Activated CD8-positive, alpha-beta memory T cell treated with anti-CD3 and anti-CD28 coated beads, Interleukin-2, amount 10 ng/mL, durations not matched to agents 7 days and 5 days (primary cell): ENCODE results near the gene EP400. TPM values are rescaled to one million over a fixed set of nuclear protein-coding genes. Genes with fewer than 3 reads are reported as not detected.
A peak's percentile ranks its signal among the peaks of the same experiment; 100 is the strongest.

Source experiments
- ATAC-seq: fragments of 150-1000 bp; cut with Tn5 transposase; one replicate; pipeline ENCODE4 v1.10.0; 2021; ENCODE audit warnings: moderate library complexity
- CTCF ChIA-PET: fragments of 350-600 bp; sonication (Branson Sonifier 250); formaldehyde crosslinking; loops from one replicate; lab custom pipeline; 2021; ENCODE audit warnings: antibody characterized with exemption; lab: Charles Lee
- DNase-seq: peaks from one replicate; pipeline ENCODE4 v3.0.0-alpha.2; 2020
- H3K27ac Mint-ChIP-seq: one replicate; pipeline ENCODE4 v1.8.0; 2021; ENCODE audit warnings: mild to moderate bottlenecking, mixed read lengths
- H3K27me3 Mint-ChIP-seq: one replicate; pipeline ENCODE4 v1.8.0; 2021; ENCODE audit warnings: mixed read lengths
- H3K36me3 Mint-ChIP-seq: one replicate; pipeline ENCODE4 v1.8.0; 2021; ENCODE audit warnings: mild to moderate bottlenecking, mixed read lengths
- H3K4me1 Mint-ChIP-seq: one replicate; pipeline ENCODE4 v1.8.0; 2021; ENCODE audit warnings: mixed read lengths
- H3K4me3 Mint-ChIP-seq: one replicate; pipeline ENCODE4 v1.8.0; 2021; ENCODE audit warnings: mild to moderate bottlenecking, moderate library complexity, mixed read lengths
- H3K9me3 Mint-ChIP-seq: one replicate; pipeline ENCODE4 v1.8.0; 2022; ENCODE audit warnings: low read depth, mixed read lengths
- total RNA-seq, 2 experiments: library from RNA; stranded (reverse); gene quantifications; one replicate each; pipeline ENCODE4 v1.2.3, GENCODE V29; 2021

The EP400 gene
- total RNA-seq, 2 experiments from 2014 or later, result 54.1 to 68.0 TPM

- DNase-seq, result no peak
- H3K36me3 Mint-ChIP-seq, result peaks cover 13% of the 10 kb centered on the region
- H3K4me3 Mint-ChIP-seq, result peak overlapping the region; percentile 83
- peak; percentile 5 for ATAC-seq
- peak overlapping the region; percentile 86 for H3K27ac Mint-ChIP-seq
- CTCF ChIA-PET, result no interaction called here
- H3K9me3 Mint-ChIP-seq, result no peaks in the 10 kb centered on the region
- H3K27me3 Mint-ChIP-seq, result no peaks in the 10 kb centered on the region
- peaks cover 28% of the 10 kb centered on the region for H3K4me1 Mint-ChIP-seq
Measured at GRCh38 chr12:131928080-131928710, 21.5 kb upstream of the EP400 start.

- Mint-ChIP-seq H3K36me3 (peaks cover 21% of the 10 kb centered on the region), H3K27me3 (no peaks in the 10 kb centered on the region), H3K4me1 (peaks cover 28% of the 10 kb centered on the region), H3K27ac (peak within 1 kb of the TSS; percentile 92), H3K9me3 (no peaks in the 10 kb centered on the region), H3K4me3 (peak within 1 kb of the TSS; percentile 83)
- peak; percentile 84 for ATAC-seq
- CTCF ChIA-PET, result interaction anchor here (1.2 to 1.4 kb wide), 2 partner anchors 20 to 93 kb away, joined by 3 to 7 read pairs; partner anchors contain the start of gene EP400
- DNase-seq, result peak; percentile 96
Measured at GRCh38 chr12:131928711-131929580, 20.8 kb upstream of the EP400 start, which contains the start of gene PUS1. Gene PUS1 (plus strand): TSS chr12:131929276. CDS start chr12:131929723, 447 bp downstream.

GRCh38 chr12:131929581-131930456, 19.9 kb upstream of the EP400 start:
- CTCF ChIA-PET, result interaction anchor here (1.2 to 1.4 kb wide), 2 partner anchors 19 to 94 kb away, joined by 3 to 7 read pairs; partner anchors contain the start of gene EP400
- Mint-ChIP-seq H3K27ac (peak overlapping the region; percentile 92), H3K4me3 (peak overlapping the region; percentile 83), H3K36me3 (peaks cover 22% of the 10 kb centered on the region), H3K4me1 (peaks cover 23% of the 10 kb centered on the region), H3K27me3 (no peaks in the 10 kb centered on the region), H3K9me3 (no peaks in the 10 kb centered on the region)
- peak; percentile 66 for DNase-seq
- ATAC-seq, result peak; percentile 9

GRCh38 chr12:131930510-131930909, 19.2 kb upstream of the EP400 start:
- ATAC-seq, result no peak
- H3K4me3 Mint-ChIP-seq, result peak overlapping the region; percentile 83
- no peaks in the 10 kb centered on the region for H3K27me3 Mint-ChIP-seq

GRCh38 chr12:131933387-131933786, 16.4 kb upstream of the EP400 start:
- peaks cover 33% of the 10 kb centered on the region for H3K36me3 Mint-ChIP-seq
- CTCF ChIA-PET, result no interaction called here
- no peak for ATAC-seq
- no peak overlapping the region for H3K4me3 Mint-ChIP-seq
- DNase-seq, result no peak
- H3K4me1 Mint-ChIP-seq, result peaks cover 16% of the 10 kb centered on the region
- no peaks in the 10 kb centered on the region for H3K27me3 Mint-ChIP-seq
- H3K27ac Mint-ChIP-seq, result no peak overlapping the region
- H3K9me3 Mint-ChIP-seq, result no peaks in the 10 kb centered on the region

More at GRCh38 chr12:131930510-131930909, 19.2 kb upstream of the EP400 start:
- CTCF ChIA-PET, result interaction anchor here (1.2 to 1.4 kb wide), 2 partner anchors 19 to 94 kb away, joined by 3 to 7 read pairs; partner anchors contain the start of gene EP400
- peaks cover 20% of the 10 kb centered on the region for H3K4me1 Mint-ChIP-seq
- no peak for DNase-seq
- peak overlapping the region; percentile 82 for H3K27ac Mint-ChIP-seq
- H3K9me3 Mint-ChIP-seq, result no peaks in the 10 kb centered on the region
- peaks cover 25% of the 10 kb centered on the region for H3K36me3 Mint-ChIP-seq

GRCh38 chr12:131934535-131934934, 15.2 kb upstream of the EP400 start:
- Mint-ChIP-seq H3K36me3 (peaks cover 41% of the 10 kb centered on the region), H3K27me3 (no peaks in the 10 kb centered on the region), H3K27ac (no peak overlapping the region), H3K4me1 (peaks cover 16% of the 10 kb centered on the region), H3K4me3 (no peak overlapping the region), H3K9me3 (no peaks in the 10 kb centered on the region)
- CTCF ChIA-PET, result no interaction called here
- no peak for ATAC-seq
- DNase-seq, result no peak

GRCh38 chr12:131938082-131938481, 11.7 kb upstream of the EP400 start:
- CTCF ChIA-PET, result no interaction called here
- no peak for DNase-seq
- Mint-ChIP-seq H3K9me3 (no peaks in the 10 kb centered on the region), H3K27ac (no peak overlapping the region), H3K4me1 (peaks cover 2% of the 10 kb centered on the region), H3K36me3 (peaks cover 44% of the 10 kb centered on the region), H3K4me3 (no peak overlapping the region), H3K27me3 (no peaks in the 10 kb centered on the region)
- ATAC-seq, result no peak

- ATAC-seq, result no peak
- H3K27me3 Mint-ChIP-seq, result no peaks in the 10 kb centered on the region
- H3K36me3 Mint-ChIP-seq, result peaks cover 42% of the 10 kb centered on the region
- no peak for DNase-seq
- H3K4me1 Mint-ChIP-seq, result peaks cover 2% of the 10 kb centered on the region
- H3K9me3 Mint-ChIP-seq, result no peaks in the 10 kb centered on the region
- H3K27ac Mint-ChIP-seq, result no peak overlapping the region
- CTCF ChIA-PET, result no interaction called here
- no peak overlapping the region for H3K4me3 Mint-ChIP-seq
Measured at GRCh38 chr12:131939007-131939406, 10.7 kb upstream of the EP400 start.

GRCh38 chr12:131940141-131940547, 9.6 kb upstream of the EP400 start:
- Mint-ChIP-seq H3K9me3 (no peaks in the 10 kb centered on the region), H3K27me3 (no peaks in the 10 kb centered on the region), H3K4me1 (peaks cover 2% of the 10 kb centered on the region), H3K36me3 (peaks cover 45% of the 10 kb centered on the region), H3K4me3 (no peak overlapping the region), H3K27ac (no peak overlapping the region)
- no peak for ATAC-seq
- CTCF ChIA-PET, result no interaction called here
- no peak for DNase-seq

- H3K4me1 Mint-ChIP-seq, result peaks cover 2% of the 10 kb centered on the region
- DNase-seq (no peak), ATAC-seq (no peak)
- H3K4me3 Mint-ChIP-seq, result no peak overlapping the region
- H3K9me3 Mint-ChIP-seq, result no peaks in the 10 kb centered on the region
- H3K36me3 Mint-ChIP-seq, result peaks cover 45% of the 10 kb centered on the region
- CTCF ChIA-PET, result no interaction called here
- no peaks in the 10 kb centered on the region for H3K27me3 Mint-ChIP-seq
- no peak overlapping the region for H3K27ac Mint-ChIP-seq
Measured at GRCh38 chr12:131941116-131941986, 8.4 kb upstream of the EP400 start.

- CTCF ChIA-PET, result no interaction called here
Measured at GRCh38 chr12:131941987-131942341, 7.8 kb upstream of the EP400 start.

GRCh38 chr12:131942671-131943070, 7.1 kb upstream of the EP400 start:
- Mint-ChIP-seq H3K27me3 (no peaks in the 10 kb centered on the region), H3K36me3 (peaks cover 40% of the 10 kb centered on the region), H3K4me1 (peaks cover 9% of the 10 kb centered on the region), H3K9me3 (no peaks in the 10 kb centered on the region), H3K4me3 (no peak overlapping the region), H3K27ac (no peak overlapping the region)
- no peak for ATAC-seq
- CTCF ChIA-PET, result no interaction called here
- DNase-seq, result no peak

More at GRCh38 chr12:131941987-131942341, 7.8 kb upstream of the EP400 start:
- Mint-ChIP-seq H3K27me3 (no peaks in the 10 kb centered on the region), H3K4me3 (no peak overlapping the region), H3K4me1 (peaks cover 4% of the 10 kb centered on the region), H3K27ac (no peak overlapping the region), H3K9me3 (no peaks in the 10 kb centered on the region), H3K36me3 (peaks cover 42% of the 10 kb centered on the region)
- ATAC-seq (no peak), DNase-seq (no peak)
